ENCODE data around the gene HSD17B8.

The HSD17B8 gene

GRCh38 chr6:33177552-33178446, 26.7 kb upstream of the HSD17B8 start:
- TF ChIP-seq CTCF (IDR thresholded peaks at IDR 0.05): no peak
- Mint-ChIP-seq H3K9me3 (no peaks in the 10 kb centered on the region), H3K27ac (peak overlapping the region; percentile 88), H3K36me3 (ENCODE audit: low read depth) (no peaks in the 10 kb centered on the region), H3K4me1 (peaks cover 43% of the 10 kb centered on the region), H3K4me3 (peak overlapping the region; percentile 66), H3K27me3 (ENCODE audit: low read depth, poor library complexity) (peaks cover 63% of the 10 kb centered on the region)
- no peak for DNase-seq

DNA sequence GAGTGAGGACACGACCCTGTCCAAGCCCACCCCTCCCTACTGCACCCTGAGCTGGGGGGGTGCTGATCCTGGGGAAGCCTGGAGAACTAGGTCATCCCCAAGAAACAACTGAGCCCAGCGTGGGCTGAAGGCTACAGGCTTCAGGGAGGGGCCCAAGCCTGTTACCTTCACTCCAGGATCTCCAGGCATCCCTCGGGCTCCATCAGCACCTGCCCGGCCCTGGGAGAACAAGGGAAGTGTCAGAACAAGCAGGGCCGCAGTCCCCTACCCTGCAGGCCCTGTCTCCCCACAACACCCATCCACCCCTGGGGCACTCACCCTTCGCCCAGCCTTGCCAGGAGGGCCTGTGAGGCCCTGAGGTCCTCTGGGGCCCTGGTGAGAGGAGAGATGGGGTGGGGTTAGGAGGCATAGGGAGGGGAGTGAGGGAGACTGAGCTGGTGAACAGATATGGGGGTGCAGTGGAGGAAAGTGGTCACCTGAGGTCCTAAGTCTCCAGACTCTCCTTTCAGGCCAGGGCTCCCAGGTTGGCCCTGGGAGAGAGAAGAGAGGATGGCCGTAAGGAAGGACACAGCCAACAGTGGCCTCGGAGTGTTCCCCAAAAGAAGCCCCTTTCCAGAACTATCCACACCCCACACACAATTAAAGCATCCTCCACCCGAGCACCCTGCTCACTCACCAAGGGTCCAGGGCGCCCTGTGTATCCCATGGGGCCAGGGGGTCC, 25.5 kb upstream of the HSD17B8 start:
- Mint-ChIP-seq H3K27ac (no peak overlapping the region), H3K9me3 (peaks cover 4% of the 10 kb centered on the region), H3K4me3 (no peak overlapping the region), H3K4me1 (peaks cover 42% of the 10 kb centered on the region), H3K36me3 (ENCODE audit: low read depth) (no peaks in the 10 kb centered on the region), H3K27me3 (ENCODE audit: low read depth, poor library complexity) (peaks cover 58% of the 10 kb centered on the region)
- TF ChIP-seq CTCF (IDR thresholded peaks at IDR 0.05): no peak
- DNase-seq: no peak

GRCh38 chr6:33181141-33181540, 23.3 kb upstream of the HSD17B8 start:
- H3K36me3 Mint-ChIP-seq (ENCODE audit: low read depth): no peaks in the 10 kb centered on the region
- H3K27me3 Mint-ChIP-seq (ENCODE audit: low read depth, poor library complexity): peaks cover 59% of the 10 kb centered on the region
- DNase-seq: no peak
- no peak for TF ChIP-seq CTCF (IDR thresholded peaks at IDR 0.05)
- peaks cover 4% of the 10 kb centered on the region for H3K9me3 Mint-ChIP-seq
- H3K4me1 Mint-ChIP-seq: peaks cover 43% of the 10 kb centered on the region
- no peak overlapping the region for H3K4me3 Mint-ChIP-seq
- H3K27ac Mint-ChIP-seq: no peak overlapping the region

DNA sequence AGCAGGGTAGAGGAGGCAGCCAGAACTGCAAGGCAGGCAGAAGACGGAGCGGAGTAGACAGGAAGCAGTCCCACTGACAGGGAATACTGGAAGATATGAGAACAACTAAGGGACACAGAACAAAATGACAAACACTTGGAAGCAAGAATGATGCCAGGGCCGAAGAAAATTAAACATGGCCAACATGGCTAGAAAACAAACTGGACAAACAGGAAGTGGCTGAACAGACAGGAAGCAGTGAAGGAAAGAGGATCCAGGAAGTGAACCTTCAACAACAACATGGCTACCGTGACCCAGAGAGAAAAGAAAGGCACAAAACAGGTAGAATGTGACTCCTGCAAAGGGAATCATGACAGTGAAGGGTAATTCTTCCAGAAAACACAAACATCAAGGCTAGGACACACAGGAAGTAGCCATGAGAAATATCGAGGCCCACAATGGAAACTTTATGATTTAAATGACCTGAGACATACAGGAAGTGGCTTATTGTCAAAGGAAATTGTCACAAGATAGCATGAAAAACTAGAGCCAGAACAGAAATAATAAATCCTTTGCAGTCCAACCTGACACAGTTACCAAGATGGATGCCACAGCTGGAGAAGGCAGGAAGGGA, 21.3 kb upstream of the HSD17B8 start:
- Mint-ChIP-seq H3K36me3 (ENCODE audit: low read depth) (no peaks in the 10 kb centered on the region), H3K4me3 (no peak overlapping the region), H3K9me3 (peaks cover 4% of the 10 kb centered on the region), H3K4me1 (peaks cover 24% of the 10 kb centered on the region), H3K27ac (no peak overlapping the region), H3K27me3 (ENCODE audit: low read depth, poor library complexity) (peaks cover 70% of the 10 kb centered on the region)
- no peak for DNase-seq
- no peak for TF ChIP-seq CTCF (IDR thresholded peaks at IDR 0.05)

GRCh38 chr6:33185190-33185589, 19.3 kb upstream of the HSD17B8 start:
- Mint-ChIP-seq H3K27ac (no peak overlapping the region), H3K4me1 (peaks cover 25% of the 10 kb centered on the region), H3K4me3 (no peak overlapping the region), H3K9me3 (peaks cover 4% of the 10 kb centered on the region), H3K27me3 (ENCODE audit: low read depth, poor library complexity) (peaks cover 79% of the 10 kb centered on the region), H3K36me3 (ENCODE audit: low read depth) (no peaks in the 10 kb centered on the region)
- no peak for TF ChIP-seq CTCF (IDR thresholded peaks at IDR 0.05)
- no peak for DNase-seq

Measured in nephron progenitor cell (in vitro differentiated cells).